HG02610 (cell line): ENCODE results near the gene XPO6.

Experiments used
- ATAC-seq: cut with Tn5 transposase; IDR thresholded peaks from one replicate; pipeline ENCODE4 v1.9.1; 2021; ENCODE audit warnings: mild to moderate bottlenecking, moderate library complexity; ENCODE audit not compliant: unreplicated experiment

XPO6 gene

GRCh38 chr16:28112908-28113307, 98.9 kb downstream of the XPO6 start:
- ATAC-seq: no peak

DNA sequence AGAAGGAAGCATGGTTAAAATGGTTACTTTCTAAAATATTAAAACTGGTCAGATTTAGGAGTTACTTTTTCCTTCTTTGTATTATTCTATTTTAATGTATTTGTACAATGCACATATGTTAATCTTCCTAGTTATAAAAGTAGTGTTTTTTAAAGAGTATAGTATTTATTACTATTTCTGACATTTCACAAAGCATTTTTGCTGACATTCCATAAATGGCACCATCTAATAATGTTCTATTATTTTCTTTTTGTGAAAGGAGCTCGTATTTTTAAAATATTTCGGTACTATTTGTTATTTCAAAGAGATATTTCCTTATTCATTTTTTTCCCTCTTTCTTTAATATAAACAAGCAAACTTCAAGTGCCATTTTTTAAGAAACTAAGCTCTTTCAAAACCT, 100.8 kb downstream of the XPO6 start:
- ATAC-seq: no peak

GRCh38 chr16:28110479-28110878, 101.3 kb downstream of the XPO6 start:
- ATAC-seq: no peak

- no peak for ATAC-seq
Measured at GRCh38 chr16:28110074-28110473, 101.7 kb downstream of the XPO6 start.

- no peak for ATAC-seq
Measured at GRCh38 chr16:28108590-28109247, 103.0 kb downstream of the XPO6 start.

- ATAC-seq: no peak
Measured at GRCh38 chr16:28107232-28107631, 104.5 kb downstream of the XPO6 start.

GRCh38 chr16:28106467-28107215, 105.1 kb downstream of the XPO6 start:
- no peak for ATAC-seq

GRCh38 chr16:28105954-28106353, 105.8 kb downstream of the XPO6 start:
- no peak for ATAC-seq

DNA sequence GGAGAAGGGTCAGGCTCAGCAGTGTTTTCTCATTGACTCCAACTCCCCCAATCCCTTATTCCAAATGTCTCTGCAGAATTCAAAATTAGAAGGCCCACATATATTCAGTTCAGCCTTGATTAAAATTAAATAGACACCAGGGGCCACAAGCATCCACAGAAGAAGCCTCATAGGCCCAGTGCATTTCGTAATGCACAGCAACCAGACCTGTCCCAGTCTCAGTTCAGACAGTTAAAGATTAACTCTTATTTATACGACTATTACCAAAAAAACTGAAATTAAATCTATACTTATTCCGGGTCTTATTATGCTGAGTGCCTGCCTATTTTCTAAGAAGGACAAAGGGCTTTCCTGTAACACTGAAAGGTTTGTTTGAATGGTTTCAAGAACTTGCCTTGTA, 106.5 kb downstream of the XPO6 start:
- ATAC-seq: no peak

GRCh38 chr16:28104404-28104803, 107.4 kb downstream of the XPO6 start:
- no peak for ATAC-seq

GRCh38 chr16:28103516-28104170, 108.1 kb downstream of the XPO6 start:
- ATAC-seq: no peak

- no peak for ATAC-seq
Measured at GRCh38 chr16:28101533-28101890, 110.3 kb downstream of the XPO6 start.

- no peak for ATAC-seq
Measured at GRCh38 chr16:28100810-28101532, 110.8 kb downstream of the XPO6 start.

DNA sequence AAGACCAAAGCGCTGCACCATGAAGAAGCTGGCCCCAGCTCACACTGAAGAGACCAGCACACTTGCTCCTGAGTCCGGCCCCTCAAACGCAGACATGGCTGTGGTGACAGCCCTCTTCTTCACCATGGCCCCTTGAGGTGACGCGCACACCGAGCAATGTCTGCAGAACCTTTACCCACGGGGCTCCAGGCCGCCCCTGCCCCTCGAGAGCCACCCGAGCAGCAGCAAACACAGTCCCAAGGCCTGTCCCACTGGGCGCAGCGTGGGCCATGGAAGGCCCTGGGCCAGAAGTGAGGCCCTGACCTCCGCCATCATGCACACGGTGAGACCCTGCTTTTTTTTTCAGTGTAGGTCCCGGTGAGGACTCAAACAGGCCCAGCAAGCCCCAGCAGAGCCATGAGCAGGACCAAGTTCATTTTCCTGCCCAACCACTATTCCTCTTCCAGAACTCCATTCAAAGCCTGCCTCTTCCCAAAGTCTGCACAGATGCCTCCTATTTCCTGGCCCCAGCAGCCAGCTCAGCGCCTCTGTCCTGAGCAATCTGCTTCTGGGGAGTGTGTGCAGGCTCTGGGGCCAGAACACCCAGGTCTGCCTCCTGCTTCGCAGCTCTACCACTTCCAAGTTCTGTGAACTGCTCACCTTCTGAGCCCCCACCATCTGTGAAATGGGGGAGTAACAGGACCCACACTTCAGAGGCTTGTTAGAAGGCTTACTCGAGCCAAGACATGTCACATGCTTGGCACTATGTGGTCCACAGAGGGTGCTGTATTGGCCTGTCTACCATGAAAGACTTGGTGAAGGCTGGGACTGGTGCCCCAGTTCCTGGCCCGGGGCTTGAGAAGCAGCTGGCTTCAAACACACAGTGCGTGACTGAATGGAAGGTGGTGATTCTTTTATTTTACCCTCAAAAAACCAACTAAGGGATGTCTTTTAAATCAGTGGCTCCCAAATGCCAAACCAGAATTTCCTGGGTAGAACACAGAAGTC, 112.5 kb downstream of the XPO6 start:
- ATAC-seq: no peak

- ATAC-seq: no peak
Measured at GRCh38 chr16:28098171-28098958, 113.4 kb downstream of the XPO6 start.

GRCh38 chr16:28096983-28097899, 114.5 kb downstream of the XPO6 start:
- ATAC-seq: no peak

GRCh38 chr16:28093385-28093725, 118.4 kb downstream of the XPO6 start:
- no peak for ATAC-seq

- no peak for ATAC-seq
Measured at GRCh38 chr16:28092721-28093384, 118.9 kb downstream of the XPO6 start.
